Uterus (tissue), 4 donors: Measurements from ENCODE around the gene PSEN2. TPM values are rescaled to one million over a fixed set of nuclear protein-coding genes. Genes with fewer than 3 reads are reported as not detected.

Experiments used
- DNase-seq, 2 donors: peaks; one replicate each; pipeline ENCODE4 v3.0.0-alpha.2; 2019 to 2020
- H3K27ac ChIP-seq, 2 donors: fragments of 200-600 bp; sonication (generic); 1 replicate in 1 of 2; 2 replicates in 1 of 2; pipeline ENCODE4 v1.5.1; 2016 to 2018
- H3K27me3 ChIP-seq, 2 donors: fragments of 200-600 bp; sonication (generic); one replicate each; pipeline ENCODE4 v1.5.1; 2018 to 2019; ENCODE audit warnings: control low read depth in 1 of 2
- H3K36me3 ChIP-seq, 2 donors: fragments of 200-600 bp; sonication (generic); one replicate each; pipeline ENCODE4 v1.5.1; 2019; ENCODE audit warnings: control low read depth in 1 of 2
- H3K4me1 ChIP-seq, 2 donors: fragments of 200-600 bp; sonication (generic); one replicate each; pipeline ENCODE4 v1.5.1; 2018 to 2019; ENCODE audit warnings: control low read depth in 1 of 2
- H3K4me3 ChIP-seq, 2 donors: fragments of 200-600 bp; sonication (generic); 1 replicate in 1 of 2; 2 replicates in 1 of 2; pipeline ENCODE4 v1.5.1; 2018 to 2019; ENCODE audit warnings: mild to moderate bottlenecking in 1 of 2
- H3K9me3 ChIP-seq, 2 donors: fragments of 200-600 bp; sonication (generic); one replicate each; pipeline ENCODE4 v1.5.1; 2019; ENCODE audit warnings: control low read depth in 1 of 2
- POLR2A ChIP-seq, 2 donors: fragments of 450-650 bp; IDR thresholded peaks; one replicate each; pipeline ENCODE4 v1.6.1; 2016; ENCODE audit warnings: antibody characterized with exemption in 2 of 2, mild to moderate bottlenecking in 1 of 2, moderate library complexity in 1 of 2
- intact Hi-C: fragments of 100-400 bp; cut with DNase I; formaldehyde crosslinking; loops from one replicate; pipeline ENCODE4 v1.15.1; 2023; ENCODE audit warnings: low total_unique reads
- total RNA-seq, 4 donors: library from RNA; depleted of rRNA in 3 of 4; stranded (reverse); fragments of >200 nt in 3 of 4; gene quantifications; one replicate each; pipeline versions ENCODE4 v1.1.0 to v1.2.4, GENCODE V29; 2014 to 2023
- TF ChIP-seq, protein P1 (sequence below), 4 experiments: fragments of 200-600 bp in 2 of 4; fragments of 450-650 bp in 2 of 4; sonication (generic) in 2 of 4; IDR thresholded peaks; one replicate each; pipeline ENCODE4 v1.5.1; 2016 to 2019; ENCODE audit warnings: antibody characterized with exemption in 4 of 4, mild to moderate bottlenecking in 2 of 4, moderate library complexity in 1 of 4
- donor health status: DM: yes; HTN: yes; CAD: no.

PSEN2 gene
- total RNA-seq, 4 donors from 2014 or later, result 12.8 to 80.9 (median 31.3) TPM

DNA sequence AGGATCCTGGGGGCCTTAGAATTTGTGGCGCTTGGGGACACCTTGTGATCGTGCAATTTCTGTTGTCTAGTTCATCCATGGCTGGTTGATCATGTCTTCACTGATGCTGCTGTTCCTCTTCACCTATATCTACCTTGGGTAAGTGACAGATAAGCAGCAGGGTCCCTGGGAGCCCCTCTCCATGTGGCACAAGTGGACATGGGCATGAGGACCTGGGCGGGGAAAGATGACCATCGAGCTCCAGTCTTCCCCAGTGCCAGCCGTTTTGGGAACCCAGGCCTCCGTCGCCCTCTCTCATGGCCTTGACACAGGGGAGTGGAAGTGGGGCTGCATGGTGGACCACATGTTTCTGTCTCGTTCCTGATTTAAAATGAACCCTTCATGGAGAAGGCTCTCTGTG is 17.6 kb downstream of the PSEN2 start:
- Histone ChIP-seq H3K4me1 (no peaks in the 10 kb centered on the region), H3K4me3 (no peak overlapping the region), H3K9me3 (no peaks in the 10 kb centered on the region), H3K27me3 (no peaks in the 10 kb centered on the region), H3K36me3 (no peaks in the 10 kb centered on the region), H3K27ac (no peak overlapping the region)
- DNase-seq, result no peak
- intact Hi-C loops, result no loop called here
- TF ChIP-seq, protein P1, sequence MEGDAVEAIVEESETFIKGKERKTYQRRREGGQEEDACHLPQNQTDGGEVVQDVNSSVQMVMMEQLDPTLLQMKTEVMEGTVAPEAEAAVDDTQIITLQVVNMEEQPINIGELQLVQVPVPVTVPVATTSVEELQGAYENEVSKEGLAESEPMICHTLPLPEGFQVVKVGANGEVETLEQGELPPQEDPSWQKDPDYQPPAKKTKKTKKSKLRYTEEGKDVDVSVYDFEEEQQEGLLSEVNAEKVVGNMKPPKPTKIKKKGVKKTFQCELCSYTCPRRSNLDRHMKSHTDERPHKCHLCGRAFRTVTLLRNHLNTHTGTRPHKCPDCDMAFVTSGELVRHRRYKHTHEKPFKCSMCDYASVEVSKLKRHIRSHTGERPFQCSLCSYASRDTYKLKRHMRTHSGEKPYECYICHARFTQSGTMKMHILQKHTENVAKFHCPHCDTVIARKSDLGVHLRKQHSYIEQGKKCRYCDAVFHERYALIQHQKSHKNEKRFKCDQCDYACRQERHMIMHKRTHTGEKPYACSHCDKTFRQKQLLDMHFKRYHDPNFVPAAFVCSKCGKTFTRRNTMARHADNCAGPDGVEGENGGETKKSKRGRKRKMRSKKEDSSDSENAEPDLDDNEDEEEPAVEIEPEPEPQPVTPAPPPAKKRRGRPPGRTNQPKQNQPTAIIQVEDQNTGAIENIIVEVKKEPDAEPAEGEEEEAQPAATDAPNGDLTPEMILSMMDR (IDR thresholded peaks at IDR 0.05), result no peak
- no peak for TF ChIP-seq POLR2A (IDR thresholded peaks at IDR 0.05)

DNA sequence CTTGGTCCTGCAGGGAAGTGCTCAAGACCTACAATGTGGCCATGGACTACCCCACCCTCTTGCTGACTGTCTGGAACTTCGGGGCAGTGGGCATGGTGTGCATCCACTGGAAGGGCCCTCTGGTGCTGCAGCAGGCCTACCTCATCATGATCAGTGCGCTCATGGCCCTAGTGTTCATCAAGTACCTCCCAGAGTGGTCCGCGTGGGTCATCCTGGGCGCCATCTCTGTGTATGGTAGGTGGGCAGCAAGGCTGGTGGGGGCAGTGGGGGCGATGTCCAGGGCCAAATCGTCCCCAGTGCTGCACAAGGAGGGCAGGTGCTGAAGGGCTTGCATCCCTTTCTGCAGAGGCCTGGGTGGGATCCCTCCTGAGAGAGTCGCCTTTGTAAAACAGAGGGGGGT is 18.4 kb downstream of the PSEN2 start:
- DNase-seq, result no peak
- H3K27ac ChIP-seq, result no peak overlapping the region
- no peaks in the 10 kb centered on the region for H3K9me3 ChIP-seq
- H3K36me3 ChIP-seq, result no peaks in the 10 kb centered on the region
- intact Hi-C loops, result no loop called here
- no peak for TF ChIP-seq POLR2A (IDR thresholded peaks at IDR 0.05)
- TF ChIP-seq, protein P1 (IDR thresholded peaks at IDR 0.05), result no peak
- H3K27me3 ChIP-seq, result no peaks in the 10 kb centered on the region
- no peaks in the 10 kb centered on the region for H3K4me1 ChIP-seq
- H3K4me3 ChIP-seq, result no peak overlapping the region

DNA sequence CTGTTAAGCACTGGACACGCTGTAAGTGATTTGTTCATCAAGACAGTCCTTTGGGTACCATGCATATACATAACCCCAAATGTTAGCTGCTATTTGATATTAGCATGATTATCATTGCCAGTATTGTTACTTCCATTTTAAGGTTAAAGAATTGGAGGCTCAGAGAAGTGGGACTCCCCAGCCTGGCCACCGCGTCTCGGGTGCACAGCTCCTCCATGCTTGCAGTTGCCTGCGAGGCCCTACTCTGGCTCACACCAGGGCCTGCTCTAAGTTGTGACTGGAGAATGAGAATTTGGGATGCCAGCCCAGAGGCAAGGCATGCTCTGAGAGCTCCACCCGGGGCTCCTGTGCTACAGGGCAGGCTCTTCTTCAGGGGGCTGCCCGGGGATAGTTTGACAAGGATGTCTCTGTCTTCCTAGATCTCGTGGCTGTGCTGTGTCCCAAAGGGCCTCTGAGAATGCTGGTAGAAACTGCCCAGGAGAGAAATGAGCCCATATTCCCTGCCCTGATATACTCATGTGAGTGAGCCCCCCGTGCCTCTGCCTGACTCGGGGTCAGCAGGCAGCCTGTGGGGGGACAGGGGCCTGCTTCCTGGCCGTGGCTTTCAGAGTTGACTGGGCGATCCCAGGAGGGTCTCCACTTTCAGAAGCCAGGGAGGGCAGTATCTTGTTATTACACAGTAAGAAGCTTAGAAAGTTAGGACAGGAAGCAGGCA is 19.4 kb downstream of the PSEN2 start:
- no peaks in the 10 kb centered on the region for H3K27me3 ChIP-seq
- H3K27ac ChIP-seq, result no peak overlapping the region
- H3K36me3 ChIP-seq, result no peaks in the 10 kb centered on the region
- H3K4me1 ChIP-seq, result no peaks in the 10 kb centered on the region
- no peak overlapping the region for H3K4me3 ChIP-seq
- no peaks in the 10 kb centered on the region for H3K9me3 ChIP-seq
- TF ChIP-seq POLR2A (IDR thresholded peaks at IDR 0.05), result no peak
- TF ChIP-seq, protein P1 (IDR thresholded peaks at IDR 0.05), result no peak
- DNase-seq, result no peak
- intact Hi-C loops, result no loop called here

DNA sequence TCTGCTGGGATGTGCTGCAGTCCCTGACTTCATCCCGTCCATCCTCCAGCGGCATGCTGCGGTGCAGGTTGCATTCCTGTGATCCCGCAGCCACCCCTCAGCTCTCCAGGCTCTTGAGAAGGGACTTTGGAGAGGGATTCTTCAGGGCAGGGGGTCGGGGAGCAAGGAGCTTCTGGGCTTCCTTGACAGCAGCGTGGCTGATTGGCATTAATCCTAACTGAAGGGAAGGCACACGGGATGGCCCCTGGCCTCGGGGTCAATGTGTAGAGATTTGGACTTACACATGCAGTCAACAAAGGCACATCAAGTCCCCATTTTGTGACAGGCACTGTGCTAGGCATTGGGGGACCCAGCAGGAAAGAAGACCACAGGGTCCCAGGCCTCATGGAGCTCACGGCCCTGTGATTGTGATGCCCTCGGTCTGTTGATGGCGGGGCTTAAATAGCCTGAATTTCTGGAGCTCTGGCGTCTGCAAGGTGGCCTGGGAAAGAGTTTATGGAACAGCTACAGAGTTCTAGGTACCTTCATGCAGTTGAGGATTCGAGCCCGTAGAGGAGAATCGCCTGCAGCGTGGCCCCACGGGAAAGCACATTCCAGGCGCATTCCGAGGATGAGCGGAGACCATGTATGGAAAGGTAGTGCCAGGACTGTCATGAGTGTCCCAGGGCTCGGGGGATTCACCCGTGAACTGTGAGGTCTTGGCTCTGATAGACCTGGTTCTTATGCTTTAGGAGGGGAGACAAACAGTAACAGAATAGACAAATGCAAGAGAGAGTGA is 20.1 kb downstream of the PSEN2 start:
- DNase-seq, result no peak
- intact Hi-C loops, result no loop called here
- Histone ChIP-seq H3K4me3 (no peak overlapping the region), H3K9me3 (no peaks in the 10 kb centered on the region), H3K27me3 (no peaks in the 10 kb centered on the region), H3K27ac (no peak overlapping the region), H3K36me3 (no peaks in the 10 kb centered on the region), H3K4me1 (no peaks in the 10 kb centered on the region)
- TF ChIP-seq, protein P1 (IDR thresholded peaks at IDR 0.05), result no peak
- no peak for TF ChIP-seq POLR2A (IDR thresholded peaks at IDR 0.05)

DNA sequence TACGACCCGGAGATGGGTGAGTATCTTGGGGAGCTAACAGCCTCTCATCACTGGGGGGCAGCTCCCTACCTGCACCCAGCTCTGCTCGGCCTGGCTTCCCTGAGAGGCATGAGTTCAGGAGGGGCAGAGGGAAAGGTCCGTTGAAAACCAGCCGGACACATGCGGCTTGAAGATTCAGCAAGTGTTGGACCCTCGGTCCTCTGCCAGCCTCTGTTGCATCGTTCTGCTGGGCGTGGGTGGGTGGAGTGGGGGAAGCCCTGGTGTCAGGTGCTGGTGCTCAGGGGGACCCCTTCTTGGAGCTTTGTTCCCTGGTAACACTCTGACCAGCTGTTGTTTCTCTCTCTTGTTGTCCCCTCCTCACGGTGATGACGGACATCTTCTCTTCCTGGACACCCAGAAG is 20.9 kb downstream of the PSEN2 start:
- DNase-seq, result no peak
- TF ChIP-seq, protein P1 (IDR thresholded peaks at IDR 0.05), result no peak
- no peak for TF ChIP-seq POLR2A (IDR thresholded peaks at IDR 0.05)
- intact Hi-C loops, result no loop called here
- Histone ChIP-seq H3K4me3 (no peak overlapping the region), H3K36me3 (no peaks in the 10 kb centered on the region), H3K4me1 (no peaks in the 10 kb centered on the region), H3K27me3 (no peaks in the 10 kb centered on the region), H3K9me3 (no peaks in the 10 kb centered on the region), H3K27ac (no peak overlapping the region)
